Stimulated activated memory B cell treated with anti-CD40 and anti-IgM and Interleukin-4, amounts not matched to agents 10 μg/mL and 1 μg/mL and 100 μg/mL, for 72 hours (primary cell): ENCODE measurements around the gene MRPL43.

Experiments
- ATAC-seq: fragments of 150-1000 bp; cut with Tn5 transposase; 2 replicates; pipeline ENCODE4 v1.10.0; 2021
- H3K27ac Mint-ChIP-seq: one replicate; pipeline ENCODE4 v1.8.0; 2022; ENCODE audit warnings: mild to moderate bottlenecking, mixed read lengths
- H3K27me3 Mint-ChIP-seq: one replicate; pipeline ENCODE4 v1.8.0; 2022; ENCODE audit warnings: mixed read lengths
- H3K36me3 Mint-ChIP-seq: one replicate; pipeline ENCODE4 v1.8.0; 2022; ENCODE audit warnings: mixed read lengths
- H3K4me1 Mint-ChIP-seq: one replicate; pipeline ENCODE4 v1.8.0; 2022; ENCODE audit warnings: mixed read lengths
- H3K4me3 Mint-ChIP-seq: one replicate; pipeline ENCODE4 v1.8.0; 2022; ENCODE audit warnings: mild to moderate bottlenecking, moderate library complexity, mixed read lengths
- H3K9me3 Mint-ChIP-seq: one replicate; pipeline ENCODE4 v1.8.0; 2022; ENCODE audit warnings: mixed read lengths

The MRPL43 gene

GRCh38 chr10:101000127-101000914, 13.0 kb upstream of the MRPL43 start:
- Mint-ChIP-seq H3K9me3 (no peaks in the 10 kb centered on the region), H3K4me1 (peaks cover 29% of the 10 kb centered on the region), H3K27ac (peak overlapping the region; percentile 33), H3K27me3 (no peaks in the 10 kb centered on the region), H3K36me3 (no peaks in the 10 kb centered on the region), H3K4me3 (peak overlapping the region; percentile 69)
- no peak for ATAC-seq

GRCh38 chr10:100999742-101000126, 12.4 kb upstream of the MRPL43 start, which contains the start of gene LZTS2:
LZTS2 (plus strand) TSS chr10:100999808; CDS start chr10:101002539, 2,731 bp downstream.
- Mint-ChIP-seq H3K4me1 (peaks cover 29% of the 10 kb centered on the region), H3K27me3 (no peaks in the 10 kb centered on the region), H3K36me3 (peaks cover 1% of the 10 kb centered on the region), H3K4me3 (peak within 1 kb of the TSS; percentile 80), H3K9me3 (no peaks in the 10 kb centered on the region), H3K27ac (peak within 1 kb of the TSS; percentile 76)
- no peak for ATAC-seq

- Mint-ChIP-seq H3K4me3 (peak overlapping the region; percentile 80), H3K27me3 (no peaks in the 10 kb centered on the region), H3K9me3 (no peaks in the 10 kb centered on the region), H3K4me1 (peaks cover 29% of the 10 kb centered on the region), H3K36me3 (peaks cover 7% of the 10 kb centered on the region), H3K27ac (peak overlapping the region; percentile 76)
- ATAC-seq: peak; percentile 77
Observed at GRCh38 chr10:100998991-100999741, 11.9 kb upstream of the MRPL43 start.

- H3K4me1 Mint-ChIP-seq: peaks cover 29% of the 10 kb centered on the region
- peak overlapping the region; percentile 76 for H3K27ac Mint-ChIP-seq
- peaks cover 12% of the 10 kb centered on the region for H3K36me3 Mint-ChIP-seq
- H3K4me3 Mint-ChIP-seq: peak overlapping the region; percentile 80
- no peaks in the 10 kb centered on the region for H3K9me3 Mint-ChIP-seq
- peak; percentile 56 for ATAC-seq
- H3K27me3 Mint-ChIP-seq: no peaks in the 10 kb centered on the region
Observed at GRCh38 chr10:100998183-100998990, 11.1 kb upstream of the MRPL43 start.

GRCh38 chr10:100997360-100998182, 10.3 kb upstream of the MRPL43 start:
- peak; percentile 63 for ATAC-seq
- peaks cover 29% of the 10 kb centered on the region for H3K4me1 Mint-ChIP-seq
- no peaks in the 10 kb centered on the region for H3K27me3 Mint-ChIP-seq
- H3K4me3 Mint-ChIP-seq: peak overlapping the region; percentile 80
- peaks cover 19% of the 10 kb centered on the region for H3K36me3 Mint-ChIP-seq
- H3K27ac Mint-ChIP-seq: peak overlapping the region; percentile 76
- H3K9me3 Mint-ChIP-seq: no peaks in the 10 kb centered on the region

- peak; percentile 46 for ATAC-seq
- peak overlapping the region; percentile 80 for H3K4me3 Mint-ChIP-seq
- no peaks in the 10 kb centered on the region for H3K27me3 Mint-ChIP-seq
- peaks cover 29% of the 10 kb centered on the region for H3K4me1 Mint-ChIP-seq
- H3K27ac Mint-ChIP-seq: peak overlapping the region; percentile 76
- no peaks in the 10 kb centered on the region for H3K9me3 Mint-ChIP-seq
- H3K36me3 Mint-ChIP-seq: peaks cover 19% of the 10 kb centered on the region
Observed at GRCh38 chr10:100996678-100997359, 9.5 kb upstream of the MRPL43 start.

GRCh38 chr10:100995181-100995580, 7.9 kb upstream of the MRPL43 start:
- Mint-ChIP-seq H3K9me3 (no peaks in the 10 kb centered on the region), H3K27ac (peak overlapping the region; percentile 76), H3K4me3 (no peak overlapping the region), H3K27me3 (no peaks in the 10 kb centered on the region), H3K36me3 (peaks cover 32% of the 10 kb centered on the region), H3K4me1 (peaks cover 32% of the 10 kb centered on the region)
- no peak for ATAC-seq

GRCh38 chr10:100993986-100994708, 6.8 kb upstream of the MRPL43 start:
- no peaks in the 10 kb centered on the region for H3K9me3 Mint-ChIP-seq
- H3K36me3 Mint-ChIP-seq: peaks cover 32% of the 10 kb centered on the region
- H3K27me3 Mint-ChIP-seq: no peaks in the 10 kb centered on the region
- ATAC-seq: no peak
- peak overlapping the region; percentile 63 for H3K27ac Mint-ChIP-seq
- H3K4me3 Mint-ChIP-seq: no peak overlapping the region
- peaks cover 32% of the 10 kb centered on the region for H3K4me1 Mint-ChIP-seq

- no peaks in the 10 kb centered on the region for H3K27me3 Mint-ChIP-seq
- H3K9me3 Mint-ChIP-seq: no peaks in the 10 kb centered on the region
- no peak overlapping the region for H3K4me3 Mint-ChIP-seq
- H3K27ac Mint-ChIP-seq: no peak overlapping the region
- ATAC-seq: no peak
- peaks cover 40% of the 10 kb centered on the region for H3K4me1 Mint-ChIP-seq
- H3K36me3 Mint-ChIP-seq: peaks cover 40% of the 10 kb centered on the region
Observed at GRCh38 chr10:100989088-100989487, 1.8 kb upstream of the MRPL43 start.

GRCh38 chr10:100988166-100988565, 869 bp upstream of the MRPL43 start:
- Mint-ChIP-seq H3K4me3 (peak overlapping the region; percentile 92), H3K27me3 (no peaks in the 10 kb centered on the region), H3K36me3 (peaks cover 41% of the 10 kb centered on the region), H3K4me1 (peaks cover 41% of the 10 kb centered on the region), H3K27ac (peak overlapping the region; percentile 87), H3K9me3 (no peaks in the 10 kb centered on the region)
- no peak for ATAC-seq

- Mint-ChIP-seq H3K36me3 (peaks cover 40% of the 10 kb centered on the region), H3K27ac (peak overlapping the region; percentile 87), H3K4me1 (peaks cover 41% of the 10 kb centered on the region), H3K27me3 (no peaks in the 10 kb centered on the region), H3K9me3 (no peaks in the 10 kb centered on the region), H3K4me3 (peak overlapping the region; percentile 92)
- ATAC-seq: no peak
Observed at GRCh38 chr10:100987685-100988049, 370 bp upstream of the MRPL43 start.

- peak overlapping the region; percentile 87 for H3K27ac Mint-ChIP-seq
- no peaks in the 10 kb centered on the region for H3K9me3 Mint-ChIP-seq
- no peak for ATAC-seq
- H3K4me1 Mint-ChIP-seq: peaks cover 41% of the 10 kb centered on the region
- peak overlapping the region; percentile 92 for H3K4me3 Mint-ChIP-seq
- peaks cover 49% of the 10 kb centered on the region for H3K36me3 Mint-ChIP-seq
- no peaks in the 10 kb centered on the region for H3K27me3 Mint-ChIP-seq
Observed at GRCh38 chr10:100986623-100986951, 710 bp downstream of the MRPL43 start.

GRCh38 chr10:100985336-100985735, 2.0 kb downstream of the MRPL43 start:
- Mint-ChIP-seq H3K36me3 (peaks cover 46% of the 10 kb centered on the region), H3K27ac (no peak overlapping the region), H3K4me1 (peaks cover 31% of the 10 kb centered on the region), H3K27me3 (no peaks in the 10 kb centered on the region), H3K9me3 (no peaks in the 10 kb centered on the region), H3K4me3 (no peak overlapping the region)
- ATAC-seq: no peak
